Coronary artery (tissue), 2 donors: Measurements from ENCODE around the gene BMAL1.

ENCODE experiments used
- DNase-seq: peaks from one replicate; pipeline ENCODE4 v3.0.0-alpha.2; 2017; ENCODE audit warnings: low spot score
- H3K27ac ChIP-seq, 2 donors: fragments of 200-600 bp; sonication (generic); one replicate each; pipeline ENCODE4 v1.5.1; 2016 to 2019
- H3K4me3 ChIP-seq: fragments of 200-600 bp; sonication (generic); 2 replicates; pipeline ENCODE4 v1.5.1; 2016; ENCODE audit warnings: mild to moderate bottlenecking, moderate library complexity
- TF ChIP-seq, protein P1 (sequence below): fragments of 200-600 bp; sonication (generic); IDR thresholded peaks from one replicate; pipeline ENCODE4 v1.5.1; 2019; ENCODE audit warnings: antibody characterized with exemption

Gene BMAL1

DNA sequence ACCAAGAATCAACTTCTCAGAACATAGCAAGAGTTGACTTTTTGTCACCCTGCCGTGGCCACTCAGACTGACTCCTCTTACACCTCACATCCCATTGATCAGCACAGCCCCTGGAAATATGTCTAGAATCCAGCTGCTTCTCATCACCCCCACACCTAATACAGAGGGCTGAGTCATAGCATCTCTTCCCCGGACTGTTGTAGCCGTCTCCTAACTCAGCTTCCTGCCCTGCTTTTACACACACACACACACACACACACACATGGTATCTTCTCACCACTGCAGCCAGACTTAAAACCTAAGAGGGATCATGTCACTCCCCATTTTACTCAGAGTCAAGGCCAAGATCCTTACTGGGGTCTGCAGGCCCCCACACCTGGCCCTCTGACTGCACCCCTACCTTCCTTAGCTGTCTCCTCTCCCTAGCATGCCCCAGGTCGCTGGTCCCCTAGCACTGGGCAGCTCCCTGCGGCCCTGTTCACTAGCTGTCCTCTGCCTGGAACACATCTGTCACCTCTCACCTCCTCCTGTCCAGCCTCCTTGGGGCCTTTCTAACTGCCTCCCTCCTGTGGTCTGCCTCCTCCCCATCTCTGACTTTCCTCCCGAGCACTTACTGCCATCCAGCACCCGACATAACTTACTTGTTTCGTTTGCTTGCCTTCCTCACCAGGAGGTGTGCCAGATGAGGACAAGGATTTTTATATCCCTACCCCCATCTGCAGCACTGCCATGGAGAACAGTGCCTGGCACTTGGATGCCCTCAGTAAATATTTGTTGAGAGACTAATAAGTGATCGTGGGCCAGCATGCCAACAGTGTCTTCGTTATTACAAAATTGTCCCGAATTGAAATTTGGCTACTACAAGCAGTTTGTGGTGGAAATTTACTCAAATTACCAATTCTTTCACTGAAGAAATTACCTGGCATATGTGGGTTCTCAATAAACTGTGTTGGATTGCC lies 61.9 kb downstream of the BMAL1 start:
- H3K27ac ChIP-seq, result peak overlapping the region in 1 of 2 donors; percentile 27
- no peak for DNase-seq
- TF ChIP-seq, protein P1, sequence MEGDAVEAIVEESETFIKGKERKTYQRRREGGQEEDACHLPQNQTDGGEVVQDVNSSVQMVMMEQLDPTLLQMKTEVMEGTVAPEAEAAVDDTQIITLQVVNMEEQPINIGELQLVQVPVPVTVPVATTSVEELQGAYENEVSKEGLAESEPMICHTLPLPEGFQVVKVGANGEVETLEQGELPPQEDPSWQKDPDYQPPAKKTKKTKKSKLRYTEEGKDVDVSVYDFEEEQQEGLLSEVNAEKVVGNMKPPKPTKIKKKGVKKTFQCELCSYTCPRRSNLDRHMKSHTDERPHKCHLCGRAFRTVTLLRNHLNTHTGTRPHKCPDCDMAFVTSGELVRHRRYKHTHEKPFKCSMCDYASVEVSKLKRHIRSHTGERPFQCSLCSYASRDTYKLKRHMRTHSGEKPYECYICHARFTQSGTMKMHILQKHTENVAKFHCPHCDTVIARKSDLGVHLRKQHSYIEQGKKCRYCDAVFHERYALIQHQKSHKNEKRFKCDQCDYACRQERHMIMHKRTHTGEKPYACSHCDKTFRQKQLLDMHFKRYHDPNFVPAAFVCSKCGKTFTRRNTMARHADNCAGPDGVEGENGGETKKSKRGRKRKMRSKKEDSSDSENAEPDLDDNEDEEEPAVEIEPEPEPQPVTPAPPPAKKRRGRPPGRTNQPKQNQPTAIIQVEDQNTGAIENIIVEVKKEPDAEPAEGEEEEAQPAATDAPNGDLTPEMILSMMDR, result no peak

DNA sequence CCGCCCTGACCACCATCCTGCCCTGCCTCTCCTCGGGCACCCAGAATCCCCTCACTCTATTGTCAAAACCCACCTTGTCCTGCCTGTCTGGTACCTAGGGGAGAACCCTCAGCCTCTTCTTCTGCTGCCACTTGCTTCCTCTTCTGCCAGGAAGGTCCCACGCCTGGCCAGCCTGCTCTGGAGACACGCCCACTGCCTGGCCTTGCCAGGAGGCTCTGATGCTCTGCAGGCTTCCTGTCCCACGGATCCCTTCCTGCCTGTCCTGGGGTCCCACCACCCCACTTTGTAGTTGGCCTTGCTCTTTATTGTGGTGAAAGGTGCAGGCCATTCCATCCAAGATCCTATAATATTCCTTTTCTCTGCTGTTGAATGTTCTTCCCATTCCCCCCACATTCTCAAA lies 63.4 kb downstream of the BMAL1 start:
- Histone ChIP-seq H3K4me3 (no peak overlapping the region), H3K27ac (no peak overlapping the region)
- TF ChIP-seq, protein P1, result no peak
- no peak for DNase-seq

More for the DNA sequence above, 61.9 kb downstream of the BMAL1 start:
- peak overlapping the region; percentile 18 for H3K4me3 ChIP-seq

DNA sequence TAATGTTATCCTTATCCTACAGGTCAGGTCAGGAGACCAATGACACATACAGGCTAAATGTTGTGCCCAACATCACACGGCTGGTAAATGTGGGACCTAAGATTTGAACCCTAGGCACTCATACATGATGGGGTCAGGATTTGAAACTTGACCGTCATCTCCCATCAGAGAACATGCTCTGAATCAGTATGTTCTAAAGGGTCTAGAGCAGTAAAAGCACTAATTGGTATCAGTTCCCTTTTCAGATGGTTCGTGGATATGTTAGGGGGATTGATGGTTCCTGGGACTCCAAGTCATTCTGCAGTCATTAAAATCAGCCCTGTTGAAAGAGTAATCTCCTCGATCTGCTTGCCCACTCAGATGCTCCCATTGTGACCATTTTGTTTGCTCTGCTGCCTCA lies 65.5 kb downstream of the BMAL1 start:
- no peak overlapping the region for H3K27ac ChIP-seq
- TF ChIP-seq, protein P1, result no peak
- DNase-seq, result no peak

DNA sequence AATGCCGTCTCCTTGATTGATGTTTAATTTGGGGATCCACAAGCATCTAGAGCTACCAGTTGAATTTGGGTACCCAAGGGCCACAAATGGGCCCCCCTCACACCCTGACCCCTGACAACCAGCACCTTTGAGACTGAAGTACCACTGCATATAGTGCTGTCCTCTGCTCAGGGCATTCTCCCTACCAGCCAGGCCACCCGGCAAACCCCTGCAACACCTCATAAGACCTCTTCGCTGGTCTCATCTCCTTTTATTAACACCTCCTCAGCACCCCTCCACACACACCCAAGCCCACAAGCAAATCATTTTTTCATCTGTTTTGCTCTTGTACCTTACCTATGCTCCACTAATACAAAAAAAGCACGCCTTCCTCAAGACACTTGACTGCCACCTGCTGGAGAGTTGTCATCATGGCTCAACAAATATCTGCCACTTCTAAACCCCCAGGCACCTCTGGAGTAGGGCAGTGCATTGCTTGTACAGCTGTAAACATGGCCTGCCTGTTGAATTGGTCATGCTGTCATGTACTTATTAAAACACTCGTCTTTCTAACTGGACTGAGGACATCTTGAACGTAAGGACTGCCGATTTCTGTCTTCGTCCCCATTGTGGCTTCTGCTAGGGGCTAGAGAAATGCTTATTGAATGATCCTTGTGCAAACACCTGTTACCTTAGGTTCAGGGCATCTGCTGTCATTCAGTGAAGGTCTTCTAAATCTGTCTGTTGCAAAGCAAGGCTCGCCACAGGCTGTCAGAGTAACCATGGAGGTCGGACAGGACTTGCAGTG lies 66.5 kb downstream of the BMAL1 start:
- no peak for DNase-seq
- TF ChIP-seq, protein P1, result peak; percentile 85
- no peak overlapping the region for H3K4me3 ChIP-seq
- no peak overlapping the region for H3K27ac ChIP-seq

More for the DNA sequence above, 65.5 kb downstream of the BMAL1 start:
- H3K4me3 ChIP-seq, result no peak overlapping the region

DNA sequence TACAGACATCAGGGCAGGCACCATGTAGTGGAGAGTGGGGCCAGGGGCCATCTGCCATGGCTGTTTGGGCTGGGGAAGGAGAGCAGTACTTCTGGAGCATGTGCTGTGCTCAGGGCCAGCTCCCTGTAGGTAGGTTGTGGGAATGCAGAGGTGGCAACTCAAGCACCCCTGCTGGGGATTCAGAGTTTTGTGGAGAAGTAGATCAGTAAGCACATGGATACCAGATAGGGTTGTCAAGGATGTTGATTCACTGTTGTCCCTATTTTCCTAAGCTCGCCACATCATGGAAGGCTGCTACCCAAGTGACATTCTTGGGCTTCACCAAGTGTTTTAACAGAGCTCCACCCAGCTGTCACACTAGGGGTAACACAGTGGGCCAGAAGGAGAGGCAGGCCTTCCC lies 67.2 kb downstream of the BMAL1 start:
- Histone ChIP-seq H3K27ac (no peak overlapping the region), H3K4me3 (no peak overlapping the region)
- TF ChIP-seq, protein P1, result no peak
- no peak for DNase-seq

DNA sequence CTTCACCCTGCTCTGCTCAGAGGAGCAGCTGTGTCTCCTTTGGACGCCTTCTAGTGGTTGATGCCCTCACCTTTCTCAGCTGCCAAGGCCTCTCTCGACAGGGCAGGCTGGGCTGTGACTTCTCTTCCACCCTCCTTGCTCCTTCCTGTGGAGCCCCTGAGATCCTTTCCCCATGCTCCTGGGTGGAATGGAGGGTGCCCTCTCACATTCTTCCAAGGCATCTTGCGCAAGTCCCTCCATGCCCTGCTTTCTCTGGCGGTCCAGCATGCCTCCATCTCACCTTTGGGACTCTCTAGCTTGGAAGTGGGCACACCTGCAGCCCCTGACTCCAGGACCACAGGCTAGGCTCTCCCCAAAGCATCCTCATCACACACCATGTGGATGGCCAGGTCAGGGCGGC lies 68.9 kb downstream of the BMAL1 start:
- no peak for DNase-seq
- TF ChIP-seq, protein P1, result no peak

More for the DNA sequence above, 68.9 kb downstream of the BMAL1 start:
- H3K4me3 ChIP-seq, result no peak overlapping the region
- H3K27ac ChIP-seq, result no peak overlapping the region
